Measurements from ENCODE around the gene MAP4K2. TPM values are rescaled to one million over a fixed set of nuclear protein-coding genes. Genes with fewer than 3 reads are reported as not detected.

MAP4K2 gene
- total and polyA plus RNA-seq, 2 donors from 2014 or later: 12.5 to 15.4 TPM

GRCh38 chr11:64841592-64842365 lies 38.8 kb upstream of the MAP4K2 start:
- no peak overlapping the region for H3K27ac ChIP-seq (ENCODE audit: low read depth in 2 of 2, low read length in 2 of 2)
- peaks cover 0 to 11% (median 6%) of the 10 kb centered on the region in 3 donors for H3K4me1 ChIP-seq (ENCODE audit: control insufficient read depth in 2 of 3, insufficient read depth in 2 of 3, low read depth in 1 of 3, low read length in 3 of 3)
- no peak overlapping the region for H3K4me3 ChIP-seq (ENCODE audit: low read length in 3 of 3)
- TF ChIP-seq CTCF (IDR thresholded peaks at IDR 0.05; ENCODE audit: borderline replicate concordance, extremely low read depth, insufficient read depth): no peak
- FAIRE-seq: no peak
- peaks cover 0 to 5% (median 4%) of the 10 kb centered on the region in 3 donors for H3K36me3 ChIP-seq (ENCODE audit: control insufficient read depth in 2 of 3, insufficient read depth in 3 of 3, low read length in 3 of 3)
- no peaks in the 10 kb centered on the region for H3K27me3 ChIP-seq (ENCODE audit: control insufficient read depth, insufficient read depth, low read length)
- no peaks in the 10 kb centered on the region for H3K9me3 ChIP-seq (ENCODE audit: control insufficient read depth in 2 of 3, insufficient read depth in 1 of 3, low read length in 3 of 3)
- H3K9ac ChIP-seq (ENCODE audit: low read length in 3 of 3): peak overlapping the region in 1 of 3 donors; percentile 12
- DNase-seq: no peak
- intact Hi-C loops (cut with DNase I): no loop called here

- Histone ChIP-seq H3K4me1 (ENCODE audit: control insufficient read depth in 2 of 3, insufficient read depth in 2 of 3, low read depth in 1 of 3, low read length in 3 of 3) (peaks cover 0 to 10% (median 6%) of the 10 kb centered on the region in 3 donors), H3K9me3 (ENCODE audit: control insufficient read depth in 2 of 3, insufficient read depth in 1 of 3, low read length in 3 of 3) (no peaks in the 10 kb centered on the region), H3K27ac (ENCODE audit: low read depth in 2 of 2, low read length in 2 of 2) (no peak overlapping the region), H3K4me3 (ENCODE audit: low read length in 3 of 3) (no peak overlapping the region), H3K36me3 (ENCODE audit: control insufficient read depth in 2 of 3, insufficient read depth in 3 of 3, low read length in 3 of 3) (peaks cover 0 to 5% (median 4%) of the 10 kb centered on the region in 3 donors), H3K9ac (ENCODE audit: low read length in 3 of 3) (no peak overlapping the region), H3K27me3 (ENCODE audit: control insufficient read depth, insufficient read depth, low read length) (no peaks in the 10 kb centered on the region)
- TF ChIP-seq CTCF (IDR thresholded peaks at IDR 0.05; ENCODE audit: borderline replicate concordance, extremely low read depth, insufficient read depth): no peak
- FAIRE-seq (no peak), DNase-seq (peak in 1 of 5 donors; percentile 64)
- intact Hi-C loops (cut with DNase I): no loop called here
Measured at GRCh38 chr11:64839887-64840782, 37.1 kb upstream of the MAP4K2 start.

GRCh38 chr11:64839335-64839734 lies 36.3 kb upstream of the MAP4K2 start:
- H3K9me3 ChIP-seq (ENCODE audit: control insufficient read depth in 2 of 3, insufficient read depth in 1 of 3, low read length in 3 of 3): no peaks in the 10 kb centered on the region
- H3K4me1 ChIP-seq (ENCODE audit: control insufficient read depth in 2 of 3, insufficient read depth in 2 of 3, low read depth in 1 of 3, low read length in 3 of 3): peaks cover 0 to 10% (median 6%) of the 10 kb centered on the region in 3 donors
- H3K9ac ChIP-seq (ENCODE audit: low read length in 3 of 3): no peak overlapping the region
- intact Hi-C loops (cut with DNase I): no loop called here
- no peak overlapping the region for H3K4me3 ChIP-seq (ENCODE audit: low read length in 3 of 3)
- FAIRE-seq (no peak), DNase-seq (no peak)
- H3K27ac ChIP-seq (ENCODE audit: low read depth in 2 of 2, low read length in 2 of 2): no peak overlapping the region
- no peaks in the 10 kb centered on the region for H3K27me3 ChIP-seq (ENCODE audit: control insufficient read depth, insufficient read depth, low read length)
- TF ChIP-seq CTCF (IDR thresholded peaks at IDR 0.05; ENCODE audit: borderline replicate concordance, extremely low read depth, insufficient read depth): no peak
- H3K36me3 ChIP-seq (ENCODE audit: control insufficient read depth in 2 of 3, insufficient read depth in 3 of 3, low read length in 3 of 3): peaks cover 0 to 5% (median 4%) of the 10 kb centered on the region in 3 donors

All from kidney (tissue), 14 donors.